PC-9 (cell line): ENCODE results near the gene SRC. TPM values are rescaled to one million over a fixed set of nuclear protein-coding genes. Genes with fewer than 3 reads are reported as not detected.

Experiments used
- BruUV-seq: library from RNA; stranded (reverse); fragments of 400-500 nt; replicated peaks from 2 replicates; lab custom pipeline; 2021; lab: Mats Ljungman, UMichigan
- CTCF ChIA-PET: fragments of 300-600 bp; sonication (Branson Sonifier 250); formaldehyde crosslinking; loops from one replicate; lab custom pipeline; 2022; ENCODE audit warnings: antibody characterized with exemption; lab: Charles Lee
- POLR2A ChIA-PET: fragments of 300-600 bp; sonication (Branson Sonifier 250); formaldehyde crosslinking; loops from one replicate; lab custom pipeline; 2022; ENCODE audit warnings: antibody characterized with exemption; ENCODE audit not compliant: unreplicated experiment; lab: Charles Lee
- DNase-seq, 2 experiments: peaks; one replicate each; pipeline versions ENCODE4 v3.0.0 to v3.0.0-alpha.2; 2015 to 2022; ENCODE audit warnings: mixed read lengths in 1 of 2
- H2AFZ ChIP-seq: fragments of 200-600 bp; sonication (generic); 2 replicates; pipeline ENCODE4 v1.8.1; 2017; ENCODE audit warnings: antibody characterized with exemption
- H3F3A ChIP-seq: fragments of 200-600 bp; sonication (generic); 2 replicates; pipeline ENCODE4 v1.8.1; 2017; ENCODE audit warnings: antibody characterized with exemption, mild to moderate bottlenecking, low read depth; ENCODE audit not compliant: insufficient read depth
- H3K27ac ChIP-seq: fragments of 200-600 bp; sonication (generic); 2 replicates; pipeline ENCODE4 v1.6.1; 2016; ENCODE audit warnings: mixed run types
- H3K27me3 ChIP-seq: fragments of 200-600 bp; sonication (generic); 2 replicates; pipeline ENCODE4 v1.6.1; 2016; ENCODE audit warnings: low read depth, mixed run types; ENCODE audit not compliant: insufficient read depth
- H3K36me3 ChIP-seq: fragments of 200-600 bp; sonication (generic); 2 replicates; pipeline ENCODE4 v1.6.1; 2016; ENCODE audit warnings: low read depth, mixed run types
- H3K4me1 ChIP-seq: fragments of 200-600 bp; sonication (generic); replicated peaks from 2 replicates; pipeline ENCODE4 v1.6.1; 2016; ENCODE audit warnings: mixed run types; ENCODE audit not compliant: insufficient read depth
- H3K4me2 ChIP-seq: fragments of 200-600 bp; sonication (generic); 2 replicates; pipeline ENCODE4 v1.6.1; 2017; ENCODE audit warnings: mixed run types
- H3K4me3 ChIP-seq: fragments of 200-600 bp; sonication (generic); 2 replicates; pipeline ENCODE4 v1.6.1; 2016; ENCODE audit warnings: mixed run types
- H3K79me2 ChIP-seq: fragments of 200-600 bp; sonication (generic); 2 replicates; pipeline ENCODE4 v1.6.1; 2017; ENCODE audit warnings: low read depth, mixed run types
- H3K9me2 ChIP-seq: fragments of 200-600 bp; sonication (generic); 2 replicates; pipeline ENCODE4 v1.8.1; 2017; ENCODE audit warnings: mild to moderate bottlenecking; ENCODE audit not compliant: insufficient read depth
- H3K9me3 ChIP-seq: fragments of 200-600 bp; sonication (generic); 2 replicates; pipeline ENCODE4 v1.8.1; 2016; ENCODE audit warnings: low read depth; ENCODE audit not compliant: insufficient read depth
- H4K20me1 ChIP-seq: fragments of 200-600 bp; sonication (generic); 2 replicates; pipeline ENCODE4 v1.8.1; 2017; ENCODE audit not compliant: insufficient read depth
- EZH2 ChIP-seq: fragments of 200-600 bp; sonication (generic); IDR thresholded peaks from 2 replicates; pipeline ENCODE4 v1.8.0; 2017; ENCODE audit warnings: antibody characterized with exemption, low read depth
- intact Hi-C: fragments of 100-400 bp; cut with micrococcal nuclease; formaldehyde crosslinking; loops from one replicate; pipeline ENCODE4 v1.10.0; 2022; ENCODE audit not compliant: unreplicated experiment
- total RNA-seq: library from RNA; stranded (reverse); gene quantifications from 2 replicates; pipeline ENCODE4 v1.2.3, GENCODE V29; 2021
- TF ChIP-seq, protein P1 (sequence below): fragments of 200-600 bp; sonication (generic); conservative IDR thresholded peaks from 2 replicates; pipeline ENCODE4 v1.6.1; 2017; ENCODE audit warnings: mixed run types, antibody characterized with exemption, mild to moderate bottlenecking, moderate library complexity

Gene SRC
- total RNA-seq, 1 experiment from 2014 or later, result 58.4 TPM

DNA sequence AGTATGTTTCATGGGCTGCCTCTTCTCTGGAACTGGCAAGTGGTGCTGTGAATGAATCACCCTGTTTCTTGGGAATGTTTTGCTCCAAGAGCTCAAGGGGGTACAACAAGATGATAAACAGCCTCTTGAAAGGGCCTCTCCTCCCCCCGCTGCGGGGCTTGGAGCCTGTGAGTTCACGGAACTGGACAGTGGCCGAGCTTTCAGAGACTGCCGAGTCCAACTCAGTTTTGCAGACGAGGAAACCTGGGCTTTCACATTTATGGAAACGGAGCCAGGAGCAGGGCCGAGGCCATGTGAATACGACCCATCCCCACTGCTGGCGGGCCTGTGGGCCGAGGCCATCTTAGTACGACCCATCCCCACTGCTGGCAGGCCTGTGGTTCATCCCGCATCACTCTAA is 18.2 kb upstream of the SRC start:
- Histone ChIP-seq H3K9me3 (no peaks in the 10 kb centered on the region), H3K4me2 (no peak overlapping the region), H3K27ac (no peak overlapping the region), H3F3A (no peaks in the 10 kb centered on the region), H3K79me2 (no peaks in the 10 kb centered on the region), H3K27me3 (no peaks in the 10 kb centered on the region), H3K4me3 (no peak overlapping the region), H2AFZ (no peak overlapping the region), H3K9me2 (no peaks in the 10 kb centered on the region), H3K36me3 (no peaks in the 10 kb centered on the region), H3K4me1 (no peaks in the 10 kb centered on the region), H4K20me1 (no peaks in the 10 kb centered on the region)
- ChIA-PET POLR2A (no interaction called here), CTCF (no interaction called here)
- DNase-seq, result no peak
- intact Hi-C loops, result no loop called here
- TF ChIP-seq, protein P1, sequence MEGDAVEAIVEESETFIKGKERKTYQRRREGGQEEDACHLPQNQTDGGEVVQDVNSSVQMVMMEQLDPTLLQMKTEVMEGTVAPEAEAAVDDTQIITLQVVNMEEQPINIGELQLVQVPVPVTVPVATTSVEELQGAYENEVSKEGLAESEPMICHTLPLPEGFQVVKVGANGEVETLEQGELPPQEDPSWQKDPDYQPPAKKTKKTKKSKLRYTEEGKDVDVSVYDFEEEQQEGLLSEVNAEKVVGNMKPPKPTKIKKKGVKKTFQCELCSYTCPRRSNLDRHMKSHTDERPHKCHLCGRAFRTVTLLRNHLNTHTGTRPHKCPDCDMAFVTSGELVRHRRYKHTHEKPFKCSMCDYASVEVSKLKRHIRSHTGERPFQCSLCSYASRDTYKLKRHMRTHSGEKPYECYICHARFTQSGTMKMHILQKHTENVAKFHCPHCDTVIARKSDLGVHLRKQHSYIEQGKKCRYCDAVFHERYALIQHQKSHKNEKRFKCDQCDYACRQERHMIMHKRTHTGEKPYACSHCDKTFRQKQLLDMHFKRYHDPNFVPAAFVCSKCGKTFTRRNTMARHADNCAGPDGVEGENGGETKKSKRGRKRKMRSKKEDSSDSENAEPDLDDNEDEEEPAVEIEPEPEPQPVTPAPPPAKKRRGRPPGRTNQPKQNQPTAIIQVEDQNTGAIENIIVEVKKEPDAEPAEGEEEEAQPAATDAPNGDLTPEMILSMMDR, result no peak
- TF ChIP-seq EZH2, result no peak
- BruUV-seq, result no TSS peak

DNA sequence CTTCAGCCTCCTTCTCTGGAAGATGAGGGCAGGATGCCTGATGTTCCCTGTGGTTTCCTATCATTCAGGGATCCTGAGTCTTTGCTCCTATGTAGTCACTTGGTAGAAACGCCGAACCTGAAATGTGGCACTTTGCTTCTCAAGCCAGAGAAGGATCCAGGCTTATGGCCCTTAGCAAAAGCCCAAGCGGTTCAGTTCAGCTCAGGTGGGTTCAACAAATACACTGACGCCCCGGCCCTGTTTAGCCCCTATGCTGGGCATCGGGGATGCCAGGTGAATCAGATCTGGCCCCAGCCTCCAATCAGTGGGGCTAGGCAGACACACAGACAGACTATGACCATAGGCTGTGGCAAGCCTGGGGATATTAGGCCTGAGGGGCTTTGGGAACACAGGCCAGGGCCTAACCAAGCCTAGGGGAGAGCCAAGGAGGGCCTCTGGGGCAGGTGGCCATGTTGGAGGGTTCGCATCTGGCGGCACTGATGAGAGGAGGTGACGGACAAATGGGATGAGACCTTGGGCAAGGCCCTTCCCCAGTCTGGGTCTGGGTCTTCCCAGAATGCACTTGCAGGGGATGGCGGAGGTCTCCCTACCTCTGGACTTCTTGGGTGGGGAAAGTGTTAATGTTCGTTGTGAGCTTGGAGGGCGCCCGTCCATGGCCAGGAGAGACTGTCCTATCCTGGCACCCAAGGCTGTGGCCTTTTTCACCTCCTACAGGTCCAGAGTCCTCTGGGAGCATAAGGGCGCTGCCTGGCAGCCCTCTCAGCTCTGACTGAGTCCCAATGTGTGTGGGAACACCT is 17.6 kb upstream of the SRC start:
- Histone ChIP-seq H4K20me1 (no peaks in the 10 kb centered on the region), H3K79me2 (no peaks in the 10 kb centered on the region), H3K4me3 (no peak overlapping the region), H3K4me2 (no peak overlapping the region), H2AFZ (no peak overlapping the region), H3F3A (no peaks in the 10 kb centered on the region), H3K36me3 (no peaks in the 10 kb centered on the region), H3K9me3 (no peaks in the 10 kb centered on the region), H3K27me3 (no peaks in the 10 kb centered on the region), H3K9me2 (no peaks in the 10 kb centered on the region), H3K4me1 (no peaks in the 10 kb centered on the region), H3K27ac (no peak overlapping the region)
- CTCF ChIA-PET, result no interaction called here
- intact Hi-C loops, result no loop called here
- POLR2A ChIA-PET, result no interaction called here
- TF ChIP-seq, protein P1, result no peak
- TF ChIP-seq EZH2, result no peak
- no TSS peak for BruUV-seq
- no peak for DNase-seq

DNA sequence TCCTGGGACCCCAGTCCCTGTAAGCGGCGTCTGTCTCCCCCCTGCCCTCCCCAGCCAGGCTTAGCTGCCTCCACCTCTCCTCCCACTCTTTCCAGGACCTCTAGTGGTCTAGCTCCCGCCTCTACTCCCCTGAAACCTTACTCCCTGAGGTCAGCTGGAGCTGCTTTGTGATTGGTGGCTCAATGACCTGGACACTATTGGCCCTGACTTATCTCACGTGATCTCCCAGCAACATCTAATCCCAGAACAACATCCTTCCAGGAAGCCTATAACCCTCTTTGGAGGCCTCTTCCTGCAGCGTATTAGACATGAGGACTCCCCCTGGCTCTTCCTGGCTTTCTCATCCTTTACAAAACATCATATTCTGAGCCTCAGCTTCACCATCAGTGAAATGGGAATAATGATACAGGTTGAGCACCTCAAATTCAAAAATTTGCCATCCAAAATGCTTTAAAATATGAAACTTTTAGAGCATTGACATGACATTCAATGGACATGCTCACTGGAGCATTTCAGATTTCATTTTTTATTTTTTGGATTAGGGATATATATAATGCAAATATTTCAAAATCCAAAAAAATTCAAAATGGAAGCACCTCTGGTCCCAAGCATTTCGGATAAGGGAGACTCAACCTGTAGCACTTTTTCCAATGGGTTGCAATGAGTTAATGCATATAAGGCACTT is 16.3 kb upstream of the SRC start:
- H3F3A ChIP-seq, result no peaks in the 10 kb centered on the region
- intact Hi-C loops, result no loop called here
- ChIA-PET POLR2A (no interaction called here), CTCF (no interaction called here)
- no peaks in the 10 kb centered on the region for H3K4me1 ChIP-seq
- H2AFZ ChIP-seq, result no peak overlapping the region
- H3K4me3 ChIP-seq, result no peak overlapping the region
- no peaks in the 10 kb centered on the region for H4K20me1 ChIP-seq
- H3K27ac ChIP-seq, result no peak overlapping the region
- no peak for DNase-seq
- H3K9me2 ChIP-seq, result no peaks in the 10 kb centered on the region
- no peaks in the 10 kb centered on the region for H3K9me3 ChIP-seq
- TF ChIP-seq, protein P1, result no peak
- TF ChIP-seq EZH2, result no peak
- no peaks in the 10 kb centered on the region for H3K36me3 ChIP-seq
- no peaks in the 10 kb centered on the region for H3K27me3 ChIP-seq
- no peak overlapping the region for H3K4me2 ChIP-seq
- BruUV-seq, result no TSS peak
- H3K79me2 ChIP-seq, result no peaks in the 10 kb centered on the region
